Esophagus muscularis mucosa (tissue), 4 donors: ENCODE results near the gene GALNT18. TPM values are rescaled to one million over a fixed set of nuclear protein-coding genes. Genes with fewer than 3 reads are reported as not detected.
A peak's percentile ranks its signal among the peaks of the same experiment; 100 is the strongest.

Experiments
- DNase-seq: peaks from one replicate; pipeline ENCODE4 v3.0.0-alpha.2; 2017; ENCODE audit errors: extremely low spot score
- H3K27ac ChIP-seq, 4 donors: fragments of 200-600 bp; sonication (generic); replicated peaks in 1 of 4; 1 replicate in 3 of 4; 2 replicates in 1 of 4; pipeline ENCODE4 v1.5.1; 2016 to 2019; ENCODE audit warnings: mild to moderate bottlenecking in 1 of 4
- H3K27me3 ChIP-seq, 4 donors: fragments of 200-600 bp; sonication (generic); one replicate each; pipeline versions ENCODE4 v1.5.1 to v1.6.0; 2016 to 2019
- H3K36me3 ChIP-seq, 4 donors: fragments of 200-600 bp; sonication (generic); one replicate each; pipeline ENCODE4 v1.5.1; 2016 to 2019
- H3K4me1 ChIP-seq, 4 donors: fragments of 200-600 bp; sonication (generic); one replicate each; pipeline ENCODE4 v1.5.1; 2016 to 2019
- H3K4me3 ChIP-seq, 4 donors: fragments of 200-600 bp; sonication (generic); 1 replicate in 2 of 4; 2 replicates in 2 of 4; pipeline ENCODE4 v1.5.1; 2016 to 2019; ENCODE audit warnings: mild to moderate bottlenecking in 4 of 4, moderate library complexity in 1 of 4
- H3K9me3 ChIP-seq, 4 donors: fragments of 200-600 bp; sonication (generic); 1 replicate in 3 of 4; 2 replicates in 1 of 4; pipeline ENCODE4 v1.5.1; 2016 to 2019
- EP300 ChIP-seq: sonication (generic); formaldehyde crosslinking; IDR thresholded peaks from one replicate; pipeline ENCODE4 v1.6.1; 2017; ENCODE audit warnings: antibody characterized with exemption
- POLR2A ChIP-seq: fragments of 450-650 bp; IDR thresholded peaks from one replicate; pipeline ENCODE4 v1.6.1; 2017; ENCODE audit warnings: antibody characterized with exemption, moderate library complexity, mild to moderate bottlenecking, low read depth
- POLR2AphosphoS5 ChIP-seq, 2 donors: sonication (generic); formaldehyde crosslinking; IDR thresholded peaks; one replicate each; pipeline ENCODE4 v1.6.1; 2017; ENCODE audit warnings: antibody characterized with exemption in 2 of 2
- WGBS: methylation state at CpG from one replicate; pipeline ENCODE4 v1.1.5; 2018; 5-methylcytosine and 5-hydroxymethylcytosine counted together
- intact Hi-C: fragments of 100-400 bp; cut with DNase I; formaldehyde crosslinking; loops from one replicate; pipeline ENCODE4 v1.15.1; 2023
- total RNA-seq, 4 donors: library from RNA; depleted of rRNA; stranded (reverse); fragments of >200 nt; gene quantifications; one replicate each; pipeline versions ENCODE4 v1.1.0 to v1.2.1, GENCODE V29; 2016
- TF ChIP-seq, protein P1 (sequence below), 3 experiments: fragments of 200-600 bp in 2 of 3; fragments of 450-650 bp in 1 of 3; sonication (generic) in 2 of 3; IDR thresholded peaks; one replicate each; pipeline ENCODE4 v1.5.1; 2017 to 2019; ENCODE audit warnings: antibody characterized with exemption in 3 of 3, mild to moderate bottlenecking in 2 of 3, moderate library complexity in 1 of 3

GALNT18 gene
- total RNA-seq, 4 donors from 2014 or later, result 29.1 to 67.0 (median 49.3) TPM

DNA sequence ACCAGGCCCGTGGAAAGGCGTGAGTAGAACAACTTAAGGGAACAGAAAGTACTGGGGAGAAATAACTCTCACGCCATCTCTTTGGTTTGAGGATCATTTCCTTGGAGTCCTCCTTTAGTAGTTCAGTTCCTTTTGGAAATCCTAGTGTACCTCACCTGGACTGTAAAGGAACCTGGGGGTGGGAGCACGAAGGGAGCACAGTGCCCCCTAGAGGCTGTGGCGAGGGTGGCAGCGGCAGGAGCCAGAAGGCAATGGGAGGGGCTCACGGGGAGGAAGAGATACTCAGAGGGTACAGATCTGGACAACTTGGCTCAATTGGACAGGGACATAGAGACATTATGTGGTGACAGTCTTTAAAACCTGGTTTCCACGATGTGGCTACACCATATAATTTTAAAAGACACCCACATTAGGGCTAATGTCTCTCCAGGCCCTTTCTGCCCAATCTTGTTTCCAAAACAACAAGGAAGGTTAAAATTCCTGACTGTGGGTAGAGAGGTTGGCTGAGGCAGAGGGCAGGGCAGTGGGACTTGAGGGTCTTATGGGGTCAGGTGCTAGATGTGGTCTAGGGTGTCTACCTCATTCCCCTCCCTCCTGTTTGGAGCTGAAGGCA, 355.7 kb downstream of the GALNT18 start:
- Histone ChIP-seq H3K9me3 (no peaks in the 10 kb centered on the region), H3K36me3 (peaks cover 5 to 28% (median 8%) of the 10 kb centered on the region in 4 donors), H3K4me1 (peaks cover 6 to 37% (median 22%) of the 10 kb centered on the region in 4 donors), H3K27ac (no peak overlapping the region), H3K27me3 (no peaks in the 10 kb centered on the region), H3K4me3 (no peak overlapping the region)
- no peak for DNase-seq
- intact Hi-C loops, result loop anchor here (5.0 to 10.0 kb wide), 2 partner anchors 229 to 331 kb away; no protein-coding TSS in a partner anchor
- 63% methylated on average over 8 of the region's 8 CpGs for WGBS
- TF ChIP-seq, protein P1, sequence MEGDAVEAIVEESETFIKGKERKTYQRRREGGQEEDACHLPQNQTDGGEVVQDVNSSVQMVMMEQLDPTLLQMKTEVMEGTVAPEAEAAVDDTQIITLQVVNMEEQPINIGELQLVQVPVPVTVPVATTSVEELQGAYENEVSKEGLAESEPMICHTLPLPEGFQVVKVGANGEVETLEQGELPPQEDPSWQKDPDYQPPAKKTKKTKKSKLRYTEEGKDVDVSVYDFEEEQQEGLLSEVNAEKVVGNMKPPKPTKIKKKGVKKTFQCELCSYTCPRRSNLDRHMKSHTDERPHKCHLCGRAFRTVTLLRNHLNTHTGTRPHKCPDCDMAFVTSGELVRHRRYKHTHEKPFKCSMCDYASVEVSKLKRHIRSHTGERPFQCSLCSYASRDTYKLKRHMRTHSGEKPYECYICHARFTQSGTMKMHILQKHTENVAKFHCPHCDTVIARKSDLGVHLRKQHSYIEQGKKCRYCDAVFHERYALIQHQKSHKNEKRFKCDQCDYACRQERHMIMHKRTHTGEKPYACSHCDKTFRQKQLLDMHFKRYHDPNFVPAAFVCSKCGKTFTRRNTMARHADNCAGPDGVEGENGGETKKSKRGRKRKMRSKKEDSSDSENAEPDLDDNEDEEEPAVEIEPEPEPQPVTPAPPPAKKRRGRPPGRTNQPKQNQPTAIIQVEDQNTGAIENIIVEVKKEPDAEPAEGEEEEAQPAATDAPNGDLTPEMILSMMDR (IDR thresholded peaks at IDR 0.05), result peak; percentile 62 to 89 (median 79)
- no peak for TF ChIP-seq EP300

DNA sequence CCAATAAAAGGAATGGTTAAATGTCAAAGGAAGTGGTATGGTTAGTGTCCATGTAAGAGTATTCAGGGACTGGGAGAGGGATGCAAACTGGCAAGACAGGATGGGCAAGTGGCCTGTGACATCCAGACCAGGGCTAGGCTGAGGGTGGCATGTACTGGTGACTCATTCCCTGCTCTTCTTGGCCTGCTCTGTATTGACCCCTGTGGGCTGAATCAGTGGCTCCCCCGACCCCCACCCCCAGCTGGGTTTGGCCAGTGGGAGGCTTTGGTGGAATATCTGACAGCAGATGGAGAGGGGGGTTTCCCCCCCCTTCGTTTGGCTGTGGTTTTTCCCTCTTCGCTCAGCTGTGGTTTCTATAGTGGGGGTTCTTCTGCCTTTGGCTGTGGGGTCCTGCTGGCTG, 356.5 kb downstream of the GALNT18 start:
- DNase-seq, result no peak
- 58% methylated on average over 3 of the region's 3 CpGs for WGBS
- Histone ChIP-seq H3K27ac (no peak overlapping the region), H3K27me3 (no peaks in the 10 kb centered on the region), H3K36me3 (peaks cover 4 to 20% (median 7%) of the 10 kb centered on the region in 4 donors), H3K9me3 (no peaks in the 10 kb centered on the region), H3K4me1 (peaks cover 6 to 40% (median 24%) of the 10 kb centered on the region in 4 donors), H3K4me3 (no peak overlapping the region)
- intact Hi-C loops, result loop anchor here (5.0 to 10.0 kb wide), 2 partner anchors 228 to 331 kb away; no protein-coding TSS in a partner anchor
- TF ChIP-seq EP300 (no peak), POLR2A (no peak), POLR2AphosphoS5 (IDR thresholded peaks at IDR 0.05) (no peak)
- TF ChIP-seq, protein P1 (IDR thresholded peaks at IDR 0.05), result no peak

DNA sequence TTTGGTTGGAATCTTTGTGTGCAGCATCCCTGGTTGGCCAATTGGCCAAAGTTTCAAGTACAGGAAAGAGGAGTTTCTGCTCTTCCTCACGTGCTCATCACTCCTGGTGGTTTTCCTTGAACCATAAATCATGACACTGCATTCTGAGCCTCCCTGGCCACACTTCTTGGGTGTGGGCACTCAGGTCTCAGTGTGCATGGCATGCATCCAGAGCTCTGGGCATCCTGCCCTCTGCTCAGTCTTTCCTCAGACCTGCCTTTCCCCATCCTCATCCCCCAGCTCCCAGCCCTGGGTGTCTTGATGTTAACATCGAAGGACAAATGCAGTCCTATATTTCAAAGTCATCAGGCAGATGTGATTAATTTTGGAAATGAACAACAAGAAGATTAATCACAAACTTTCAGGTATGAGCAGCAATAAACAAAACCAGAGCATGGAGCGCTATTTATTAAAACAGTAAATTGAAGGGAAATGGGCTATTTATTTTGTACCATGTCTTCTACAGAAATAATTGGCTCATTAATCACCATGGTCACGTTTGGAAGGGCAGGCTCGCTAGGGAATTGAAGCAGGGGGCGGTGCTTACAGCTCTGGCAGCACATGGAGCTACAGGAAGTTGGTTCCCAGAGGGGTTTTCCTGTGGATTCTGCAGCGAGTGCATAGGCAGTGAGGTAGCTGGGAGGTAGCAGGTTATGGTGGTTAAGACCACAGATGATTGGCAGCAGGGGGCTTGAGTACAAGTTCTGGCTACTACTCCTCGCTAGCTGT, 358.4 kb downstream of the GALNT18 start:
- Histone ChIP-seq H3K27ac (no peak overlapping the region), H3K4me1 (peaks cover 6 to 40% (median 24%) of the 10 kb centered on the region in 4 donors), H3K9me3 (no peaks in the 10 kb centered on the region), H3K36me3 (peaks cover 0 to 10% (median under 1%) of the 10 kb centered on the region in 4 donors), H3K4me3 (no peak overlapping the region), H3K27me3 (no peaks in the 10 kb centered on the region)
- intact Hi-C loops, result loop anchor here (5.0 to 10.0 kb wide), 2 partner anchors 236 to 329 kb away; no protein-coding TSS in a partner anchor
- TF ChIP-seq POLR2AphosphoS5 (IDR thresholded peaks at IDR 0.05) (no peak), EP300 (no peak), POLR2A (no peak)
- TF ChIP-seq, protein P1 (IDR thresholded peaks at IDR 0.05), result no peak
- no peak for DNase-seq
- WGBS, result 40% methylated on average over 8 of the region's 8 CpGs

DNA sequence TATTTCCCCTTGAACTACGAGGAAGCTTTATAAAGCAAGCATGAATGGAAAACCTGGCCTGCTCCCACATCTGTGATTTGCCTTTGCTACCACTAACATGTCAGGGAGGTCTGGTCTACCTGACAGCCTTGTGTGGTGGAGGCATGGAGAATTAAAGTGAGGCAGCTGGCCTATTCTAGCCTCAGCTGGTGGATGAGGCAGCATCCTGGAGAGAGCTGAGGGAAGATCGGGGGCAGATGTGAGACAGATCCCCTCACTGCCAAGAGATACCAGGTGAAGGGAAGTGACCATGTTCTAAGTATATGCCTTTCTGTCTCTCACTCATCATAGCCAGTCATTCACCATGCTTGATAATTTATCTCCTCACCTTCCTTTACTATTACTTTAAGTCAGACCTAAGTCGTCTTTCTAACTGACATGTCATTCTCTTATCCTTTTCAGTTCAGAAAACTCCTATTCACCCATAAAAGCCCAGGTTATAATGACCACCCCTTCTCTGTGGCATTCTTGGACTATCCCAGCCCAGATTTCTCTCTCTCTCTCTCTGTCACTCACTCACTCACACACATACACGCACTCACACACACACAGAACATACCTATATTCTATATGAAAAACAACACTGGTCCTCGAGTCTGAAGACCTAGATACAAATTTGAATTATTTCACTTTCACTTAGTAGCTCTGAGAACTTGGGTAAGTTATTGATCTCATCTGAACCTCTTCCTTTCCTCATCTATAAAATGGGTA, 359.5 kb downstream of the GALNT18 start:
- Histone ChIP-seq H3K27me3 (no peaks in the 10 kb centered on the region), H3K36me3 (peaks cover 0 to 6% (median 0%) of the 10 kb centered on the region in 4 donors), H3K4me3 (no peak overlapping the region), H3K4me1 (peaks cover 6 to 40% (median 24%) of the 10 kb centered on the region in 4 donors), H3K27ac (no peak overlapping the region), H3K9me3 (no peaks in the 10 kb centered on the region)
- no peak for DNase-seq
- TF ChIP-seq, protein P1 (IDR thresholded peaks at IDR 0.05), result no peak
- TF ChIP-seq POLR2A, result no peak
- no peak for TF ChIP-seq POLR2AphosphoS5 (IDR thresholded peaks at IDR 0.05)
- TF ChIP-seq EP300, result no peak
- 89% methylated on average over 5 of the region's 5 CpGs for WGBS
- intact Hi-C loops, result loop anchor here (5.0 to 10.0 kb wide), 2 partner anchors 235 to 328 kb away; no protein-coding TSS in a partner anchor
